Mesenteric fat pad (tissue), 1 donor: ENCODE measurements around the gene DNAH2. TPM values are rescaled to one million over a fixed set of nuclear protein-coding genes. Genes with fewer than 3 reads are reported as not detected.

ENCODE experiments used
- DNase-seq: peaks from one replicate; pipeline ENCODE4 v3.0.0-alpha.2; 2020; ENCODE audit warnings: low spot score
- total RNA-seq: library from RNA; stranded (reverse); fragmentation: NEBNext Ultra II Directional; extraction: Animal tissue kit (Norgen Biotek cat#: 25700); gene quantifications from one replicate; pipeline ENCODE4 v1.2.1, GENCODE V29; 2021
- donor health status: DM: yes; HTN: yes; CAD: no.

The DNAH2 gene
- total RNA-seq, 1 donor from 2014 or later = 0.26 TPM

DNA sequence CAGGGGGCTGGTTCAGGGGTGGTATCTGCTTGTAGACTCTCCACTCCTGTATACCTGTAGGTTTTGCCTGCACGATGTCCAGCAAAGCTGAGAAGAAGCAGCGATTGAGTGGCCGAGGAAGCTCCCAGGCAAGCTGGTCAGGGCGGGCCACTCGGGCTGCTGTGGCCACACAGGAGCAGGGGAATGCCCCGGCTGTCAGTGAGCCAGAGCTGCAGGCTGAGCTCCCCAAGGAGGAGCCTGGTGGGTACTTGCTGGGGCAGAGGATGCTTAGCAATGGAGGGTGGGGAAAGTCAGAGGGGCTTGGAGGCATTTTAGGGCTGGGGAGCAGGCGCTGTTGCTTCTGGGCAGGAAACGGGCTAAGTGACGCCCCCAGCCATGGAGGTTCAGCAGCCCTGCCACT is 2.1 kb downstream of the DNAH2 start:
- DNase-seq = no peak

DNA sequence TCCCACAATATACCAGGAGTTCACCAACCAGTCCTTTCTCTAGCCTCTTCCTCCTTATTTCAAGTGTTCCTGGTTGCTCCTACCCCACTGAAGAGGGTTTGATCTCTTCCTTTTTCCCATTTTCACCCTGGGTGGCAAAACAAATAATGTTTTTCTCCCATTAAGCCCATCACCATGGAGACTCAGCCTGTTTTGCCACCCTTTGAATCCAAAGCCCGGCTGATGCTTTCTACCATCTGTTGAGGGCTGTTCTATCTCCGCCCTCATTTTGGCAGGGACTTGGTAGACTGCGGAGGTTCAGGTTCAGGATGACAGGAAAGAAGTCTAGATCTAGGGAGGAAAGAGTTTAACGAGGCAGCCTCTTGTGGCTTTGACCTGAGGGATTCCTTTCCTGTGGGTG is 2.6 kb downstream of the DNAH2 start:
- no peak for DNase-seq

DNA sequence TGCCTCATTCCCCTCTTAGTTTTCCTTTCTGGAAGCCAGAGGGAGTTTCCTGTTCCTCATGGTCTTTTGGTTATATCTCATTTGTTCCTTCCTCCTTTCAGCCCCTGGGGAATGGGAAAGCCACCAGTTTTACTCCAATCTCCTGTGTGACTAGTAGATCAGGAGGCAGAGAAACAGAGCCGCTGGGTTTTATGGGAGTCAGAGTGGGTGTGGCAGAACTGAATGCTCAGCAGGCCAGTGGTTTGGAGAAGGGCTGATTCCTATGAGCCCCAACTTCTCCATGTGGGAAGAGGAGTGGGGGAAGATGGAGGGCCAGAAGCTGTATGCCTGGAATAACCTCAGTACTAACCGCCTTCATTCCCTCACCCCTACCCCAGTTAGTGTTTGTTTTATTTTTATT is 4.1 kb downstream of the DNAH2 start:
- no peak for DNase-seq

DNA sequence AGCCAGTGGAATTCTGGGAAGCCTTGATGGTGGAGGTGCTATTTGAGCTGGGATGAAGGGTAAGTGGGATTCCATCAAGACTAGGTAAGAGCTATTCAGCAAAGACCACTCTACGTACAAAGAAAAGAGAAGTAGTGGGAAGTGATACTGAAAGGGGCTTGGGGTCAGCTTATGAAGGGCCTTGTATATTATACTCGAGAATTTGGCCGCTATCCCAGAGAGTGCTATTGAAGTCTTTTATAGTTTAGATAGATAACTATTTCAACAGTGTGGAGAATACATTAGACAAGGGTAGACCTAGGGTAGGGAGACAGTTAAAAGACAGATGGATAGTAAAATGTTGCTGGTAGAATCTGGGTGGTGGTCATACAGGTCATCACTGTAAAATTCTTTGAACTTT is 10.3 kb downstream of the DNAH2 start:
- DNase-seq = no peak

DNA sequence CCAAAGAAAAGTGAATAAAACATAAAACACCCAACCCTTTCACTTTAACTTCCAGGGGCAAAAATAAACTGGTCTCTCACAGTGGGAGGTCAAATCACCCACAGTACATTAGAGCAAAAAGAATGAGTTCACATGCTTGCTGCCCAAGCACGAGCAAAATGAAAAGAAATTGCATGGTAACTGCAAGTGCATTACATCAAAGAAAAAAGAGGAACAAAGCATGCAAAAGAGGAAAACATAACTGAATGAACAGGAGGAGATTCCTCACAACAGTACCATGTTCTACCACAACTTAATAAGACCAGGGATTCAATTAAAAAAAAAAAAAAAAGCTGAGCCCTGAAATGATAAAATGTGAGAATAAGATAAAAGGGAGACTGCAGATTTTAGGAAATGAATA is 12.3 kb downstream of the DNAH2 start:
- no peak for DNase-seq

DNA sequence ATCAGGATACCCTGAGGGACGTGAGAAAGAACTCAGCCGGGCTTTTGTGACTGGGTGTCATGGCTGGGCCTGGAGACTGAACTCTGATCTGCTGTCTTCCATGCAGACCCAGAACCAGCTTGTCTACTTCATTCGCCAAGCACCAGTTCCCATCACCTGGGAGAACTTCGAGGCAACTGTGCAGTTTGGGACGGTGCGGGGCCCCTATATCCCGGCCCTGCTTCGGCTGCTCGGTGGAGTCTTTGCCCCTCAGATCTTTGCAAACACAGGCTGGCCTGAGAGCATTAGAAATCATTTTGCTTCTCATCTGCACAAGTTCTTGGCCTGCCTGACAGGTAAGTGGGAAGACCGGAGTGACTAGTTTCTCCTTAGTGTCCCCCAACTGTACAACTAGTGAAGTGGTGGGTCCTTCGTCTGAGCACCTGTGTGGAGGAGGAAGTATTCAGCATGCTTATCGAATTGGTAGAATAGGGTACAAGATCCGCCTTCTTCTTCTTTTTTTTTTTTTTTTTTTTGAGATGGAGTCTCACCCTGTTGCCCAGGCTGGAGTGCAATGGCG is 15.5 kb downstream of the DNAH2 start:
- no peak for DNase-seq

DNA sequence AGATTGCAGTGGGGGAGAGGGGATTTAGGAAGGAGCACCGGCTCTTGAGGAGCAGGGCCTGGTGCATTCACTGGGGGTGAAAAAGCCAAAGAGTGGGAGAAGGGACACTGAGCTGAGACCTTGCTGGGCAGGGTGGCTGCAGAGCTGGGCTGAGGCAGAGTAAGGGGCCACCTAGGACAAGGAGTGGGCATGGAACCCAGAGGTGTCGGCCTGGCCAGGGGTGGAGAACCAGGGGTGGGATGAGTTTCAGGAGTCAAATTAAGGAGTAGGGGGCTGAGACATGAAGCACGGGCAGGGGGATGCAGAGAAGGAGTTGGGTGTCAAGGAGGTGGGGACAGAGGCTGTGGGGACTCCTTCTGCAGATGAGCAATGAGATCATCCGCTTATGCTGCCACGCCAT is 20.1 kb downstream of the DNAH2 start:
- no peak for DNase-seq

DNA sequence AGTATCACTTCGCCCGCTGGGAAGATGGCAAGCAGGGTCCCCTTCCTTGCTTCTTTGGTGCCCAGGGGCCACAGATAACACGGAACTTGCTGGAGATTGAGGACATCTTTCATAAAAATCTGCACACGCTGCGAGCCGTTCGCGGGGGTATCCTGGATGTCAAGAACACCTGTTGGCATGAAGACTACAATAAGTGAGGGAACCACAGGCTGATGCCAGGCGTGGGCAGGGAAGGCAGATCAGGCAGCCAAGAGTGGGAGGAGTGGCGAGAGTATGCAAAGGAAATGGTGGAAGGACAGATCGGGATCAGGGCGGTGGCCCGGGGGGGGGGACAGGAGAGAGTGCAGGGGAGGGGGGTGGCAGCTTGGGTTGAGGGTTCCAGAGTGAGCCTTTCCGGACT is 22.2 kb downstream of the DNAH2 start:
- DNase-seq = no peak

DNA sequence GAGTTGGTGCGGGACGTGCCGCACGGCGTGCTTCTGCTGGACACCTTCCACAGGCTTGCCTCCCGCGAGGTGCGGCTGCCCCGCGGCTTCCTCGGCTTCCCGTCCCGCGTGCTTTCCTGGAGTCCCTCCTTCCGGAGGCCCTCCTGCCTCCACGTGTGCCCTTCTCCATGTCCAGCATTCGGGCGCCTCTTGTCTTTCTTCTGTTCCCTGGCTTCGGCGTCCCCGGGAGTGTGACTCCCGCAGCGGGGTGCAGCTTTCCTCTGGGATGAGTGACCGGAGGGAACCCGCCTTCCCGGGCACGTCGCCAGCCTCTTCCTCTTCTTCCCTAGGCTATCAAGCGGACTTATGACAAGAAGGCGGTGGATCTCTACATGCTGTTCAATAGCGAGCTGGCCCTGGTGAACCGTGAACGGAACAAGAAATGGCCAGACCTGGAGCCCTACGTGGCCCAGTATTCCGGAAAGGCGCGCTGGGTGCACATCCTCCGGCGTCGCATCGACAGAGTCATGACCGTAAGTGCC is 23.0 kb downstream of the DNAH2 start:
- no peak for DNase-seq

DNA sequence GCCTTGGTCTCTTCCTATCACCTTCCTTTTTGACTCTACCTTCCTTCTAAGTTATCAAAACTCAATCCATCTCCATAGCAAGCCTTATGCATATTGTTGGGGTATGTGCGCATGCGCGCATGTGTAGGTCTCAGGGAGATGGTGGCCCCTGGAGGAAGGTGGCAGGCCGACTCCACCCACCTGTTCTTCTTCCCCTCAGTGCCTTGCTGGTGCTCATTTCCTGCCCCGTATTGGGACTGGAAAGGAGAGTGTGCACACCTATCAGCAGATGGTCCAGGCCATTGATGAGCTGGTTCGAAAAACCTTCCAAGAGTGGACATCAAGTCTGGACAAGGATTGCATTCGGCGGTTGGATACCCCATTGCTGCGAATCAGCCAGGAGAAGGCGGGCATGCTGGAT is 25.2 kb downstream of the DNAH2 start:
- no peak for DNase-seq

DNA sequence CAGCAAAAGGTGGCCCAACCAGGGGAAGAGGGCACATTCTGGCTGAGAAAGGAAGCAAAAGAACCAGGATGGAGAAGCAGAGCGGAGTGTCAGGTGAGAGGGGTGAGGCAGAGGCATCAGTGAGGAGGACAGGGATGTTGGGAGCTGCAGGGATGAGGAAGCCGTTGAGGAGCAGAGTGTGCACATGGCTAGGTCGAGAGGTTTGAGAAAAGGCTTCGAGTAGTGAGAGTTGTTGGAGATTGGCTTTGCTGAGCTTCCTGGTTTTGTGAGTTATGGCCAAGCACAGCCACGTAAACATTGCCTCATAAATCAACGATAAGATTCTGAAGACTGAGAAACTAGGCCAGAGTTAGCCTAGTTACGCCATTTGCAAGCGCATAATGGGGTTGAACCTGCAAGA is 26.9 kb downstream of the DNAH2 start:
- DNase-seq = no peak

DNA sequence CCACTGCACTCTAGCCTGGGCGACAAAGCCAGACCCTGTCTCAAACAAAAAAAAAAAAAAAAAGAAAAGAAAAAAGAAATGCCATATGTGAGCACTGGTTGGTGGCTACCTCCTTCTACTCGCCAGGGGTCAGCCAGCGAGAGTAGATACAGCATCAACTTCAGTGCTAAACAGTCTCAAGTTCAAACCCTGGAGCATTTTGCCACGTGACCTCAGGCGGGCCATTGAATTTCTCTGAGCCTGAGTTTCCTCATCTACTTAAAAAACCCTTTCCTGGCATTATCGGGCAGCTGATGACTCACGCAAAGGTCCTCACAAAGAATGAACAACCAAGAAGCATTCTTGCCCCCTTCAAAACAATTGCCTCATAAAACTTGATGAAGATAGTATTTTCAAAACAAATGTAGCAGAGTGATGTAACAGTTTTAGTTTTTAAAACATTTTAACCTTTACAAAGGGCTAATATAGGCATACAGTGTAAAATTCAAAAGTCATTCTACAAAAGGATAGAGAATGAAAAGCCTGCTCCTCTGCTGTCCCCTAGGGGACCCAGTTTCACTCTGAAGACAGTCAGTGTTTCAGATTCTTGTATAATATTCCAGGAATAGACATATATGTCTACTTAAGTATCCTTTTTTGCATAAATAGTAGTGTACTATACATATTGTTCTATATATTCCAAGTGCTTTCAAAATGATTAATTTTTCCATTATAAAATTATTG is 28.4 kb downstream of the DNAH2 start:
- no peak for DNase-seq

DNA sequence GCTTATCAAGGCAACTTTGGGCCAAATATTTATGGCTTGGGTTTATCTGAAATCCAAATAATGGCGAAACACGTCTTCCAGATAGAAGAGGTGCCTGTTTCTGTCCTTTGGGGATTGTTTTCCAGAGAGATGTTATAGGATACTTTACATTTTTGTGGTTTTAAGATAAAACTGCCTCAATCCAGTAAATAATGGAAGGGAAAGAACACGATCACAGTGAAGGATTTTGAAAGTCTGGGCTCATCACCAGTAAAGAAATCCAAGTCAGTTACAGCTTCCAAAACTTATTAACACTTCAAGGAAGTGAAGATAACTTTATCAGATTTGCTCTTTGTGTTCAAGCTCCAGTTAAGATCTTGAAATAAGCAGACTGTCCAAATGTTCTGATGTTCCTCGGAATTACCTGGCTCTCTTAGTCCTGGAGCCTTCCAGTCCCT is 30.1 kb downstream of the DNAH2 start:
- DNase-seq = no peak

DNA sequence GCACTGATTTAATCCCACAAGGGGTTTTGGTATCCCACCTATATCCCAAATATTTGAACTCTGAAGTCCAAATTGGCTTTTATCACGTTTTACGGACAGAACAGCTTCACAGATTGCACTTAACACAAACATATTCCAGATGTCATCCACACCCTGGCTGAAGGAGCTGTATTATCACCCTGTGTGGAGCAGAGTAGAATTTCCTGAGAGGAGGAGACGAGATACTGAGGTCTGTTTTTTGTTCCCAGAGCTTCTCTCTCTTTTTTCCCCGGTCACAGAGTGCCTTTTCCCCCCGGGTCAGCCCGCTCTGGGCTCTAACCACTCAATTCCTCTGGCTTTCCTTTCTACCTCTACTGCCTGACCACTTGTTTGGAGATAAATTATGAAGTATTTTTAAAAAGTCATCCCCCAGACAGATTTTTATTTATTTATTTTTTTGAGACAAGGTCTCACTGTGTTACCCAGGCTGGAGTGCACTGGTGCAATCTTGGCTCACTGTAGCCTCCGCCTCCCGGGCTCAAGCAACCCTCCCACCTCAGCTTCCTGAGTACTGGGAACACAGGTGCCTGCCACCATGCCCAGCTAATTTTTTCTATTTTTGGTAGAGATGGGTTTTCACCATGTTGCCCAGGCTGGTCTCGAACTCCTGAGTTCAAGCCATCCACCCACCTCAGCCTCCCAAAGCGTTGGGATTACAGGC is 30.7 kb downstream of the DNAH2 start:
- no peak for DNase-seq

DNA sequence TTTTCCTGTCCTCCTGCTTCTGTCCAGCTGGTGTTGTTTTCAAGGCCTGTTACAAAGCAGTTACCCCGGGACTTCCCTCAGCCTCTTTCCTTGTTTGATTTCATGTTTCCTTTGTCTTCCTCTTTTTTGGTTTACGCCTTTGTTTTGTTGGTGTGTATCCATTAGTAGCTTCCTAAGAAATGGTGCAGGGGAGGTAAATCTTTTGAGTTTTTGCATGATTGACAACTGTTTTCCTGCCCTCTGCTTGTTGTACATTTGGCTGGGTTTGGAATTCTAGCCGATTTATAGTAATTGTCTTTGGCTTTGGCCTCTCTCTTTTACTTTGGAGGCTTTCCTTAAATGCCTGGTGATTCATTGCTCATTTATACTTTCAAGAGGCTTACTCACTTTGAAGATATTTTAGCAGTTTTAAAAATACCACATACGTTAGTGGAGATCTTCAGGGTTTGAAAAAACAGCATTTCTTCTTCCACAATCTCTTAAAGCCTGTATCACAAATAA is 32.8 kb downstream of the DNAH2 start:
- no peak for DNase-seq

DNA sequence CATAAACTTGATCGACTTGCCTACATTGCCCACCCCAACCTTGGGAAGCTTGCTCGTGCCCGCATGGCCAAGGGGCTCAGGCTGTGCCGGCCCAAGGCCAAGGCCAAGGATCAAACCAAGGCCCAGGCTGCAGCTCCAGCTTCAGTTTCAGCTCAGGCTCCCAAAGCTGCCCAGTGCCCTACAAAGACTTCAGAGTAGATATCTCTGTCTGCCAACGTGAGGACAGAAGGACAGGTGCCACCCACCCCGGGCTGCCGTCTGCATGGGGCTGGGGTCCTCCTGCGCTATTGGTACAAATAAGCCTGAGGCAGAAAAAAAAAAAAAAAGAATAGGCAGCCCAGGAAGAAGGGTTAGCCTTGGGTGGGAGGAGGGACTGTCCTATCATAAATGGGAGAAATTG is 37.1 kb downstream of the DNAH2 start:
- DNase-seq = no peak

DNA sequence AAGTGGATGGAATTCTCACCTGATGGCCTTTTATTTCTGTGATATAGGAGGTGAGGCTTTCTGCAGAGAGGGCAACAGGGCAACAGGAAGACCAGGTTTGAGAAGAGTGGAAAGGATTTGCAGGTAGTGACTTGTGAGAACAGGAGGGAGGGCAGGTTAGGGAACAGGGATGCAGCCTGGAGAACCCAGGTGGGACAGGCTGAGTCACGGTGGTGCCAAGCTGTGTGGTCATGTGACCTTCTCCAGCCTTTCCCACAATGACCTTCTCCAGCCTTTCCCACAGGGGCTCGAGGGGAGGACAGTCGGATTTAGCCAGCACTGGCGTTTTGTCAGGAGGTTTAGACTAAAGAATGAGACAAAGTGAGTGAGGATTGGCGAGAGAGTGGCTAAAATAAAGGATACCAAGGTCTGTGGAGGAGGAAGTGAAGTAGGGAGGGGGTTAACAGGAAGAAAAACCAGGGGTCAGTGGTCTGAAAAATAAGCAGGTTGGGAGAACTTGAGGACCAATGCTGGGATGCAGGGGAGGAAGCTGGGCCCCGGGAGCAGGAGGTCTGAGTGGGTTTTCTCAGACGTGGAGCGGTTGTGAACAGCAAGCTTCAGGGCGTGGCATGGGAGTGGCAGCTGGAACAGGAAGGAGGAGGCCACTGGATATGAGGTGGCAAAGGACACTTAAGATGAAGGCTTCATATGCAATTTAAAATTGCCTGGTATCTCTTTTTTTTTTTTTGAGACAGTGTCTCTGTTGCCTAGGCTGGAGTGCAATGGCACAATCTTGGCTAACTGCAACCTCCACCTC is 37.7 kb downstream of the DNAH2 start:
- DNase-seq = no peak

DNA sequence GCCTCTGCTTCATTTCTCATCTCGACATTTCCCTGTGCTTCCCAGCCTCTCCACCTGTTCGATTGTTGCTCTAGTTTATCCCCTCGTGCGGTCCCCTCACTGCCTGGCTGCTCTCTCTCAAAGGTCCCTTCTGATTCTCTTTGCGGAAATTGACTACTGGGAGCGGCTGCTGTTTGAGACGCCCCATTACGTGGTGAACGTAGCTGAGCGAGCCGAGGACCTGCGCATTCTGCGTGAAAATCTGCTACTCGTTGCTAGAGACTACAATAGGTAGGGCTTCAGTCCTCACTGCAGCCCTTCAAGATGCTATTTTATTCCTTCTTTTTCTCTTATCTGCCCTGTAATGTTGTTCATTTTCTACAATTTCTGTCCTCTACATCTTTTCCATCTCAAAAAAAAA is 39.4 kb downstream of the DNAH2 start:
- DNase-seq = no peak

DNA sequence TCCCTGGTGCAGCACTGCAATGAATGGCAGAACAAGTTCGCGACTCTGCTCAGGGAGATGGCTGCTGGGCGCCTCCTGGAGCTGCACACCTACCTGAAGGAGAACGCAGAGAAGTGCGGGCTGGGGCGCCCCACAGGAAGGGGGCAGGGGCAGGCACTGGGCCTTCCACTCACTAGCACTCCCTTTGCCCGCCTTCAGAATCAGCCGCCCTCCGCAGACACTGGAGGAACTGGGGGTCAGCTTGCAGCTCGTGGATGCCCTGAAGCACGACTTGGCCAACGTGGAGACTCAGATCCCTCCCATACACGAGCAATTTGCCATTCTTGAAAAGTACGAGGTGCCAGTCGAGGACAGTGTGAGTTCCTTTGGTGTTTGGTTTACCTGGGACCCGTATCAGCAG is 46.4 kb downstream of the DNAH2 start:
- DNase-seq = no peak

DNA sequence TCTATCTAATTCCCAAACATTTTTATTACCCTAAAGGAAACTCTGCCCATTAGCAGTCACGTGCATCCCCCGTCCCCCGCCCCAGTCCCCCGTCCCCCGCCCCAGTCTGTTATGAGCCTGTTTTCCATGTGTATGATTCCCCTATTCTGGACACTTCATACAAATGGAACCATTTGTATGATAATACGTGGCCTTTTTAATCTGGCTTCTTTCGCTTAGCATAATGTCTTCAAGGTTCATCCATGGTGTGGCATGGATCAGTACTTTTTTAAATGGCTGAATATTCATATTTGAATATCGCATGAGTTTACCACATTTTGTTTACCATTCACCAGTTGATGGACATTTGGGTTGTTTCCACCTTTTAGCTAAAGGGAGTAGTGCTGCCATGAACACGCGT is 49.5 kb downstream of the DNAH2 start:
- no peak for DNase-seq

DNA sequence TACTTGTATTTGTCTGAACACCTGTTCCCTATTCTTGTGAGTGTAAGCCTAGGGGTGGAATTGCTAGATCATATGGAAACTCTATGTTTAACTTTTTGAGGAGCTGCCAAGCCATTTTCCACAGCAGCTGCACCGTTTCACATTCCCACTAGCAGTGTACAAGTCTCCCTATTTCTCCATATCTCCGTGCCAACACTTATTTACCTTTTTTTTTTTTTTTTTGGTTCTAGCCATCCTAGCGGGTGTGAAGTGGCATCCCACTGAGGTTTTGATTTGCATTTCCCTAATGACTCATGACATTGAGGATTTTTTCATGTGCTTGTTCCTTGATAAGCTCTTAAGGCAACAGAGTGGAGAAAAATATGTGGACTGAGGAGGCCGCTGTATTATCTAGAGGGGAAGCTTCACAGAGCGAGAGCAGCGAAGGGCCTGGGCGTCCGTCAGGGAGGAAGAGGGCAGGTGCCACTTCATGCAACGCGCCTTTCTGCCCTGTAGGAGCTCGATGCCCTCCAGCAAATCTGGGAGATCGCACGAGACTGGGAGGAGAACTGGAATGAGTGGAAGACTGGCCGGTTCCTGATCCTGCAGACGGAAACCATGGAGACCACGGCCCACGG is 50.0 kb downstream of the DNAH2 start:
- DNase-seq = no peak
